Adipose tissue (tissue), 3 donors: ENCODE results near the gene CHST11. TPM values are rescaled to one million over a fixed set of nuclear protein-coding genes. Genes with fewer than 3 reads are reported as not detected.

Source experiments
- H3K27ac ChIP-seq: one replicate; pipeline ENCODE4 v1.5.1; 2013; ENCODE audit warnings: low read depth, low read length
- WGBS, 3 donors: extraction: QIAGEN DNeasy Blood & Tissue Kit; methylation state at CpG; one replicate each; pipeline ENCODE4 v1.1.7; 2013; 5-methylcytosine and 5-hydroxymethylcytosine counted together
- polyA plus RNA-seq, 3 donors: library from polyadenylated mRNA; stranded (reverse); fragments of 200-250 nt; gene quantifications; one replicate each; pipeline ENCODE4 v1.2.3, GENCODE V29; 2013
- donor health status: healthy with polysubstance abuse.
- donor health status: Bipolar disorder and iron deficiency.
- donor health status: healthy.

Gene CHST11
- polyA plus RNA-seq, 3 donors: 2.0 to 6.6 (median 3.6) TPM

GRCh38 chr12:104425614-104426013 lies 31.1 kb upstream of the CHST11 start:
- no peak overlapping the region for H3K27ac ChIP-seq
- WGBS, 3 donors: 94 to 96% (median 94%) methylated on average over 4 of the region's 4 CpGs

GRCh38 chr12:104426926-104427546 lies 29.7 kb upstream of the CHST11 start:
- WGBS, 3 donors: 75 to 86% (median 83%) methylated on average over 4 of the region's 4 CpGs
- H3K27ac ChIP-seq: no peak overlapping the region

GRCh38 chr12:104427547-104427938 lies 29.2 kb upstream of the CHST11 start:
- H3K27ac ChIP-seq: no peak overlapping the region
- WGBS, 3 donors: 97 to 100% (median 100%) methylated on average over 1 of the region's 1 CpG

GRCh38 chr12:104433061-104433460 lies 23.7 kb upstream of the CHST11 start:
- WGBS, 3 donors: 88 to 96% (median 92%) methylated on average over 10 of the region's 10 CpGs
- H3K27ac ChIP-seq: no peak overlapping the region

- 88 to 100% (median 89%) methylated on average over 1 of the region's 1 CpG for WGBS, 3 donors
- H3K27ac ChIP-seq: no peak overlapping the region
Measured at GRCh38 chr12:104434129-104434528, 22.6 kb upstream of the CHST11 start.

- 73 to 84% (median 77%) methylated on average over 4 of the region's 4 CpGs for WGBS, 3 donors
- no peak overlapping the region for H3K27ac ChIP-seq
Measured at GRCh38 chr12:104435175-104435574, 21.6 kb upstream of the CHST11 start.

GRCh38 chr12:104435765-104436164 lies 21.0 kb upstream of the CHST11 start:
- 58 to 72% (median 61%) methylated on average over 3 of the region's 3 CpGs for WGBS, 3 donors
- no peak overlapping the region for H3K27ac ChIP-seq

GRCh38 chr12:104436790-104437189 lies 20.0 kb upstream of the CHST11 start:
- no peak overlapping the region for H3K27ac ChIP-seq
- 86 to 91% (median 91%) methylated on average over 8 of the region's 8 CpGs for WGBS, 3 donors

GRCh38 chr12:104438134-104438533 lies 18.6 kb upstream of the CHST11 start:
- 82 to 94% (median 86%) methylated on average over 3 of the region's 3 CpGs for WGBS, 3 donors
- no peak overlapping the region for H3K27ac ChIP-seq

GRCh38 chr12:104439137-104439536 lies 17.6 kb upstream of the CHST11 start:
- H3K27ac ChIP-seq: no peak overlapping the region
- WGBS, 3 donors: 73 to 79% (median 73%) methylated on average over 12 of the region's 12 CpGs

GRCh38 chr12:104443008-104443407 lies 13.7 kb upstream of the CHST11 start:
- 35 to 89% (median 59%) methylated on average over 1 of the region's 1 CpG for WGBS, 3 donors
- H3K27ac ChIP-seq: no peak overlapping the region

GRCh38 chr12:104446646-104447421 lies 9.9 kb upstream of the CHST11 start:
- no peak overlapping the region for H3K27ac ChIP-seq
- WGBS, 3 donors: 84 to 98% (median 87%) methylated on average over 5 of the region's 5 CpGs

- H3K27ac ChIP-seq: no peak overlapping the region
- WGBS, 3 donors: 70 to 93% (median 87%) methylated on average over 5 of the region's 5 CpGs
Measured at GRCh38 chr12:104448031-104448430, 8.7 kb upstream of the CHST11 start.

- H3K27ac ChIP-seq: no peak overlapping the region
- WGBS, 3 donors: 85 to 91% (median 89%) methylated on average over 1 of the region's 1 CpG
Measured at GRCh38 chr12:104448451-104448850, 8.3 kb upstream of the CHST11 start.

GRCh38 chr12:104450700-104451099 lies 6.0 kb upstream of the CHST11 start:
- H3K27ac ChIP-seq: no peak overlapping the region

- no peak overlapping the region for H3K27ac ChIP-seq
- WGBS, 3 donors: 88 to 97% (median 94%) methylated on average over 1 of the region's 1 CpG
Measured at GRCh38 chr12:104452087-104452486, 4.7 kb upstream of the CHST11 start.

- H3K27ac ChIP-seq: no peak overlapping the region
- WGBS, 3 donors: 83 to 85% (median 85%) methylated on average over 2 of the region's 2 CpGs
Measured at GRCh38 chr12:104453133-104453532, 3.6 kb upstream of the CHST11 start.

GRCh38 chr12:104454997-104455396 lies 1.8 kb upstream of the CHST11 start:
- 100% methylated on average over 1 of the region's 1 CpG for WGBS, 3 donors

GRCh38 chr12:104455578-104456416 lies 951 bp upstream of the CHST11 start:
- H3K27ac ChIP-seq: no peak overlapping the region
- WGBS, 3 donors: 22 to 40% (median 34%) methylated on average over 9 of the region's 9 CpGs

More at GRCh38 chr12:104454997-104455396, 1.8 kb upstream of the CHST11 start:
- no peak overlapping the region for H3K27ac ChIP-seq
